Kidney (tissue), 14 donors: Measurements from ENCODE around the gene TFCP2L1. TPM values are rescaled to one million over a fixed set of nuclear protein-coding genes. Genes with fewer than 3 reads are reported as not detected.

Experiments used
- DNase-seq, 5 donors: peaks; one replicate each; pipeline ENCODE4 v3.0.0-alpha.2; 2013 to 2020
- FAIRE-seq: peaks from 2 replicates; lab custom pipeline; 2012; peaks lifted over from hg19 to GRCh38; lab: Jason Lieb, UNC
- H3K27ac ChIP-seq, 2 donors: one replicate each; pipeline ENCODE4 v1.7.0; 2013; ENCODE audit warnings: low read depth in 2 of 2, low read length in 2 of 2, inconsistent platforms in 1 of 2
- H3K27me3 ChIP-seq: one replicate; pipeline ENCODE4 v1.7.1; 2013; ENCODE audit warnings: low read length, inconsistent platforms; ENCODE audit not compliant: control insufficient read depth, insufficient read depth
- H3K36me3 ChIP-seq, 3 donors: one replicate each; pipeline versions ENCODE4 v1.7.0 to v1.7.1; 2013; ENCODE audit warnings: low read length in 3 of 3, control low read depth in 1 of 3, inconsistent platforms in 1 of 3; ENCODE audit not compliant: insufficient read depth in 3 of 3, control insufficient read depth in 2 of 3
- H3K4me1 ChIP-seq, 3 donors: one replicate each; pipeline versions ENCODE4 v1.7.0 to v1.7.1; 2013; ENCODE audit warnings: low read length in 3 of 3, inconsistent platforms in 1 of 3, low read depth in 1 of 3; ENCODE audit not compliant: control insufficient read depth in 2 of 3, insufficient read depth in 2 of 3
- H3K4me3 ChIP-seq, 3 donors: one replicate each; pipeline versions ENCODE4 v1.7.0 to v1.8.1; 2013; ENCODE audit warnings: low read length in 3 of 3, control low read depth in 1 of 3, inconsistent platforms in 1 of 3
- H3K9ac ChIP-seq, 3 donors: one replicate each; pipeline versions ENCODE4 v1.7.0 to v1.7.1; 2013; ENCODE audit warnings: low read length in 3 of 3, control low read depth in 1 of 3, inconsistent platforms in 1 of 3
- H3K9me3 ChIP-seq, 3 donors: one replicate each; pipeline versions ENCODE4 v1.7.0 to v1.7.1; 2013; ENCODE audit warnings: low read length in 3 of 3, control low read depth in 1 of 3, inconsistent platforms in 1 of 3; ENCODE audit not compliant: control insufficient read depth in 2 of 3, insufficient read depth in 1 of 3
- CTCF ChIP-seq: IDR thresholded peaks from 3 replicates; pipeline ENCODE4 v1.5.1; 2012; ENCODE audit warnings: mild to moderate bottlenecking, moderate library complexity, borderline replicate concordance; ENCODE audit not compliant: insufficient read depth; ENCODE audit errors: extremely low read depth
- intact Hi-C: fragments of 100-400 bp; cut with DNase I; formaldehyde crosslinking; loops from one replicate; pipeline ENCODE4 v1.11.1; 2022
- polyA plus RNA-seq: library from polyadenylated mRNA; stranded (reverse); fragments of 350-450 nt; fragmentation: Illumina TruSeq; extraction: RNeasy Lipid Tissue Mini Kit (QIAGEN cat#74804); gene quantifications from one replicate; pipeline ENCODE4 v1.2.3, GENCODE V29; 2014; ENCODE audit warnings: low read depth, low replicate concordance; ENCODE audit not compliant: insufficient read depth
- total RNA-seq: library from RNA; stranded (reverse); fragmentation: NEBNext Ultra II Directional; extraction: Animal tissue kit (Norgen Biotek cat#: 25700); gene quantifications from one replicate; pipeline ENCODE4 v1.2.1, GENCODE V29; 2021
- donor health status: control.
- donor health status: control.
- donor health status: control.
- donor health status: control.
- donor health status: control.
- donor health status: DM: yes; HTN: yes; CAD: no.
- donor health status: Normal renal cell carcinoma (clear cell type).

The TFCP2L1 gene
- total and polyA plus RNA-seq, 2 donors from 2014 or later: 44.4 to 172 TPM

- Histone ChIP-seq H3K27me3 (no peaks in the 10 kb centered on the region), H3K4me3 (no peak overlapping the region), H3K36me3 (peaks cover 0 to 17% (median 9%) of the 10 kb centered on the region in 3 donors), H3K9me3 (no peaks in the 10 kb centered on the region), H3K9ac (no peak overlapping the region), H3K4me1 (peaks cover 0 to 38% (median 12%) of the 10 kb centered on the region in 3 donors), H3K27ac (peak overlapping the region; percentile 65 to 87)
- FAIRE-seq (no peak), DNase-seq (peak in 1 of 5 donors; percentile 66)
- TF ChIP-seq CTCF: no peak
- intact Hi-C loops: no loop called here
Measured at GRCh38 chr2:121214296-121214695, 70.7 kb downstream of the TFCP2L1 start.

- intact Hi-C loops: no loop called here
Measured at GRCh38 chr2:121213386-121213785, 71.6 kb downstream of the TFCP2L1 start.

GRCh38 chr2:121212661-121213325 is 72.2 kb downstream of the TFCP2L1 start:
- H3K4me1 ChIP-seq: peaks cover 0 to 35% (median 12%) of the 10 kb centered on the region in 3 donors
- H3K9ac ChIP-seq: no peak overlapping the region
- peak in 1 of 5 donors; percentile 49 for DNase-seq
- no peaks in the 10 kb centered on the region for H3K9me3 ChIP-seq
- no peak overlapping the region for H3K4me3 ChIP-seq
- intact Hi-C loops: no loop called here
- H3K36me3 ChIP-seq: peaks cover 0 to 9% (median 8%) of the 10 kb centered on the region in 3 donors
- H3K27me3 ChIP-seq: no peaks in the 10 kb centered on the region
- no peak for TF ChIP-seq CTCF
- no peak for FAIRE-seq
- peak overlapping the region; percentile 85 to 87 for H3K27ac ChIP-seq

More at GRCh38 chr2:121213386-121213785, 71.6 kb downstream of the TFCP2L1 start:
- no peak for TF ChIP-seq CTCF
- Histone ChIP-seq H3K4me1 (peaks cover 0 to 37% (median 12%) of the 10 kb centered on the region in 3 donors), H3K27ac (peak overlapping the region; percentile 85 to 87), H3K36me3 (peaks cover 0 to 11% (median 9%) of the 10 kb centered on the region in 3 donors), H3K4me3 (no peak overlapping the region), H3K9me3 (no peaks in the 10 kb centered on the region), H3K27me3 (no peaks in the 10 kb centered on the region), H3K9ac (no peak overlapping the region)
- DNase-seq (peak in 1 of 5 donors; percentile 39), FAIRE-seq (no peak)
